Type B pancreatic cell (in vitro differentiated cells): ENCODE measurements around the gene SCYGR8. TPM values are rescaled to one million over a fixed set of nuclear protein-coding genes. Genes with fewer than 3 reads are reported as not detected.

Experiments
- DNase-seq: peaks from one replicate; pipeline ENCODE4 v3.0.0; 2021; ENCODE audit warnings: mixed read lengths; ENCODE audit not compliant: unreplicated experiment; ENCODE audit errors: extremely low spot score
- H3K27ac Mint-ChIP-seq: 2 replicates; pipeline ENCODE4 v1.8.0; 2021; ENCODE audit warnings: mild to moderate bottlenecking, mixed read lengths
- H3K27me3 Mint-ChIP-seq: 2 replicates; pipeline ENCODE4 v1.8.0; 2021; ENCODE audit warnings: mixed read lengths
- H3K36me3 Mint-ChIP-seq: 2 replicates; pipeline ENCODE4 v1.8.0; 2021; ENCODE audit warnings: mixed read lengths
- H3K4me1 Mint-ChIP-seq: one replicate; pipeline ENCODE4 v1.8.0; 2021; ENCODE audit warnings: mixed read lengths; ENCODE audit not compliant: unreplicated experiment
- H3K4me3 Mint-ChIP-seq: 2 replicates; pipeline ENCODE4 v1.8.0; 2021; ENCODE audit warnings: mild to moderate bottlenecking, mixed read lengths
- H3K9me3 Mint-ChIP-seq: 2 replicates; pipeline ENCODE4 v1.8.0; 2021; ENCODE audit warnings: mixed read lengths
- total RNA-seq: library from RNA; stranded (reverse); gene quantifications from 2 replicates; pipeline ENCODE4 v1.2.1, GENCODE V29; 2021; ENCODE audit warnings: low replicate concordance
- TF ChIP-seq, protein P1 (sequence below): fragments of 200-600 bp; sonication (generic); conservative IDR thresholded peaks from 2 replicates; pipeline ENCODE4 v1.5.0; 2021; ENCODE audit warnings: antibody characterized with exemption, mild to moderate bottlenecking

Gene SCYGR8
- total RNA-seq, 1 donor from 2014 or later, result not detected

DNA sequence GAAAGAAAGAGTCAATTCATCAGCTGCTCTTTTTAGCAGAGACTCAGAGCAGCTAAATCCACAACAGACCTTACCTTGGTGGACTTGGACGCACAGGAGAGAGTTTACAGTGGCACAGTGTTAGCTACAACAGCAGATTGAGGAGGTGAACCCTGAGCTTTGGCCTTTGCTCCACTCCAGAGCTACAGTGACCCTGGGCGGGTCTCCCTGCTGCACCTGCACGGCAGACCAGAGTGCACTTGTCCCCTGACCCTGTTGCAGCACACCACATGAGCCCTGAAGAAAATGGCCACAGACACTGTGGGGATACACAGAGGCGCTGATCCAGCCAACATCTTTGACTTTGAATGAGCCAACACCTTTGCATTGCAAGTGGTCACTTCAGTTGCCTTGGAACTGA lies 38.8 kb upstream of the SCYGR8 start:
- DNase-seq, result no peak
- TF ChIP-seq, protein P1, sequence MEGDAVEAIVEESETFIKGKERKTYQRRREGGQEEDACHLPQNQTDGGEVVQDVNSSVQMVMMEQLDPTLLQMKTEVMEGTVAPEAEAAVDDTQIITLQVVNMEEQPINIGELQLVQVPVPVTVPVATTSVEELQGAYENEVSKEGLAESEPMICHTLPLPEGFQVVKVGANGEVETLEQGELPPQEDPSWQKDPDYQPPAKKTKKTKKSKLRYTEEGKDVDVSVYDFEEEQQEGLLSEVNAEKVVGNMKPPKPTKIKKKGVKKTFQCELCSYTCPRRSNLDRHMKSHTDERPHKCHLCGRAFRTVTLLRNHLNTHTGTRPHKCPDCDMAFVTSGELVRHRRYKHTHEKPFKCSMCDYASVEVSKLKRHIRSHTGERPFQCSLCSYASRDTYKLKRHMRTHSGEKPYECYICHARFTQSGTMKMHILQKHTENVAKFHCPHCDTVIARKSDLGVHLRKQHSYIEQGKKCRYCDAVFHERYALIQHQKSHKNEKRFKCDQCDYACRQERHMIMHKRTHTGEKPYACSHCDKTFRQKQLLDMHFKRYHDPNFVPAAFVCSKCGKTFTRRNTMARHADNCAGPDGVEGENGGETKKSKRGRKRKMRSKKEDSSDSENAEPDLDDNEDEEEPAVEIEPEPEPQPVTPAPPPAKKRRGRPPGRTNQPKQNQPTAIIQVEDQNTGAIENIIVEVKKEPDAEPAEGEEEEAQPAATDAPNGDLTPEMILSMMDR, result no peak
- no peak overlapping the region for H3K4me3 Mint-ChIP-seq
- H3K4me1 Mint-ChIP-seq, result peaks cover 3% of the 10 kb centered on the region
- no peaks in the 10 kb centered on the region for H3K27me3 Mint-ChIP-seq
- no peaks in the 10 kb centered on the region for H3K9me3 Mint-ChIP-seq
- peak overlapping the region; percentile 55 for H3K27ac Mint-ChIP-seq
- peaks cover 5% of the 10 kb centered on the region for H3K36me3 Mint-ChIP-seq

DNA sequence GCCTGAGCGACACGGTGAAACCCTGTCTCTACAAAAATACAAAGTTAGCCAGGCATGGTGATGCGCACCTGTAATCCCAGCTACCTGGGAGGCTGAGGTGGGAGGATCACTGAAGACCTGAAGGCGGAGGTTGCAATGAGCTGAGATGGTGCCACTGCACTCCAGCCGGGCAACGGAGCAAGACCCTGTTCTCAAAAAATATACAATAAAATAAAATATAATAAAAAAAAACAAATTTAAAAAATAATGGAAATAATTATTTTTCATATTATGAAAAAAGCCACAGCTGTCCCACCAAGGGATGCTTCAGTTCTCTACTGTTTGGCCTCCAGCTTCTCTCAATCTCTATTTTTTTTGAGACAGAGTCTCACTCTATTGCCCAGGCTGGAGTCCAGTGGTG lies 38.3 kb upstream of the SCYGR8 start:
- no peak overlapping the region for H3K4me3 Mint-ChIP-seq
- TF ChIP-seq, protein P1, result no peak
- DNase-seq, result no peak
- no peak overlapping the region for H3K27ac Mint-ChIP-seq
- H3K9me3 Mint-ChIP-seq, result no peaks in the 10 kb centered on the region
- no peaks in the 10 kb centered on the region for H3K27me3 Mint-ChIP-seq
- peaks cover 5% of the 10 kb centered on the region for H3K36me3 Mint-ChIP-seq
- H3K4me1 Mint-ChIP-seq, result peaks cover 3% of the 10 kb centered on the region

DNA sequence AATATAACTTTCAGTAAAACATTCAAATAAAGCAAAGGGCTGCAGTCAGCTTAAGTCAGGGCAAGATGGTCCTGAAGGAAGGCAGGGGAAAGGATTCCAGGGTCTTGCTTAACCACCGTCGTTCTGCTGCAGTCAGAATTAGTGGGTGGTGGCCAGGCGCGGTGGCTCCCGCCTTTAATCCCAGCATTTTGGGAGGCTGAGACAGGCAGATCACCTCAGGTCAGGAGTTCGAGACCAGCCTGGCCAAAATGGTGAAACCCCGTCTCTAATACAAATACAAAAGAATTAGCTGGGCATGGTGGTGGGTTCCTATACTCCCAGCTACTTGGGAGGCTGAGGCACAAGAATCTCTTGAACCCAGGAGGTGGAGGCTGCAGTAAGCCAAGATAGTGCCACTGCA lies 34.7 kb upstream of the SCYGR8 start:
- Mint-ChIP-seq H3K36me3 (no peaks in the 10 kb centered on the region), H3K9me3 (no peaks in the 10 kb centered on the region), H3K27ac (no peak overlapping the region), H3K27me3 (no peaks in the 10 kb centered on the region), H3K4me1 (no peaks in the 10 kb centered on the region), H3K4me3 (no peak overlapping the region)
- TF ChIP-seq, protein P1, result no peak
- DNase-seq, result no peak

DNA sequence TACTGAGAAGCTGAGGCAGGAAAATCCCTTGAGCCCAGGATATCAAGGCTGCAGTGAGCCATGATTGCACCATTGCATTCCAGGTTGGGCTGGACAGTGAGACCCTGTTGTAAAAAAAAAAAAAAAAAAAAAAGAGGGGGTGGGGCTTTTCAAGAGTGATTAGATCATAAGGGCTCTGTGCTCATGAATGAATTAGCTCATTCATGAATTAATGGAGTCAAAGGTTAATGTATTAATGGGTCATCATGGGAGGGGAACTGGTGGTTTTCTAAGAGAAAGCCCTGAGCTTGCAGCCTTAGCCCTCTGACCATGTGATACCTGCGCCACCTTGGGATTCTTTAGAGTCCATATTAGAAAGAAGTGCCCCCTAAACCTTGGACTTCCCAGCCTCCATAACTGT lies 32.4 kb upstream of the SCYGR8 start:
- Mint-ChIP-seq H3K27me3 (peaks cover 16% of the 10 kb centered on the region), H3K4me3 (no peak overlapping the region), H3K36me3 (no peaks in the 10 kb centered on the region), H3K9me3 (no peaks in the 10 kb centered on the region), H3K27ac (peak overlapping the region; percentile 69), H3K4me1 (no peaks in the 10 kb centered on the region)
- TF ChIP-seq, protein P1, result no peak
- no peak for DNase-seq

DNA sequence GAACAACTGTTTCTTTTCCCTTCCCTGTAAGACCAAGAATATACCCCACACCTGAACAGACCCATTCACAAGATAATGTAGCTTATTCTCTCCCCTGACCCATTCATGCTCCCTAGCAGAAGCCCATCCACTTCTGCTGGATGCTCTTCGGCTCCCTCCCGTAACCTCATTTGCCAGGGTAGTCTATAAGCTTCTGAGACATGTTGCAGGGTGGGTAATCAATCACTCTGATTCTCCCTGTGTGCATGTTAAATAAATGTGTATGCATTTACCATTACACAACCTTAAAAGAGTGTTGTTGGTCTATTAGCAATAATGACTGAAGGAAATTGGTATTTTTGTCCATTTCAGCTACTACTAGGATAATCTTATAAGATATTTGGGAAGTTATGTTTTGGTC lies 29.2 kb upstream of the SCYGR8 start:
- no peak for DNase-seq
- no peaks in the 10 kb centered on the region for H3K36me3 Mint-ChIP-seq
- TF ChIP-seq, protein P1, result no peak
- peaks cover 16% of the 10 kb centered on the region for H3K27me3 Mint-ChIP-seq
- no peaks in the 10 kb centered on the region for H3K4me1 Mint-ChIP-seq
- H3K4me3 Mint-ChIP-seq, result peak overlapping the region; percentile 57
- H3K27ac Mint-ChIP-seq, result peak overlapping the region; percentile 30
- H3K9me3 Mint-ChIP-seq, result no peaks in the 10 kb centered on the region
